SU-DHL-6 (cell line): ENCODE data around the gene SLC34A3.

ENCODE experiments used
- H2AFZ ChIP-seq: fragments of 200-600 bp; sonication (generic); 2 replicates; pipeline ENCODE4 v1.6.1; 2014; ENCODE audit warnings: low read depth, mild to moderate bottlenecking, moderate library complexity, mixed read lengths, antibody characterized with exemption, low read length; ENCODE audit not compliant: severe bottlenecking
- H3F3A ChIP-seq: fragments of 200-600 bp; shearing (Covaris generic); 2 replicates; pipeline ENCODE4 v1.6.0; 2016; ENCODE audit warnings: antibody characterized with exemption, mild to moderate bottlenecking; ENCODE audit not compliant: insufficient read depth
- H3K27ac ChIP-seq: fragments of 200-600 bp; sonication (generic); 2 replicates; pipeline ENCODE4 v1.5.1; 2016; ENCODE audit warnings: low read depth, mild to moderate bottlenecking, low read length, moderate library complexity, mixed read lengths
- H3K27me3 ChIP-seq: fragments of 200-600 bp; sonication (generic), shearing (Covaris generic); 2 replicates; pipeline ENCODE4 v1.6.0; 2014; ENCODE audit warnings: mild to moderate bottlenecking, low read length
- H3K36me3 ChIP-seq: fragments of 200-600 bp; sonication (generic); 2 replicates; pipeline ENCODE4 v1.6.1; 2014; ENCODE audit warnings: mild to moderate bottlenecking, low read length, mixed read lengths
- H3K4me2 ChIP-seq: fragments of 300-600, 200-600 bp; shearing (Covaris generic), sonication (generic); 2 replicates; pipeline ENCODE4 v1.6.0; 2014; ENCODE audit warnings: low read length, low read depth, mild to moderate bottlenecking; ENCODE audit not compliant: poor library complexity, severe bottlenecking
- H3K4me3 ChIP-seq: fragments of 200-600 bp; sonication (generic); 2 replicates; pipeline ENCODE4 v1.5.1; 2014; ENCODE audit warnings: antibody characterized with exemption, low read length, mild to moderate bottlenecking, mixed read lengths; ENCODE audit not compliant: insufficient read depth, poor library complexity, severe bottlenecking
- H3K79me2 ChIP-seq: fragments of 200-600 bp; sonication (generic); 2 replicates; pipeline ENCODE4 v1.6.1; 2014; ENCODE audit warnings: mild to moderate bottlenecking, low read length, moderate library complexity; ENCODE audit not compliant: insufficient read depth
- H3K9ac ChIP-seq: fragments of 200-600 bp; sonication (generic); 2 replicates; pipeline ENCODE4 v1.7.0; 2014; ENCODE audit warnings: mild to moderate bottlenecking, low read length
- H3K9me2 ChIP-seq: fragments of 200-600 bp; sonication (generic); replicated peaks from 2 replicates; pipeline ENCODE4 v1.6.1; 2014; ENCODE audit warnings: low read length; ENCODE audit not compliant: insufficient read depth
- H3K9me3 ChIP-seq: fragments of 200-600 bp; sonication (generic); 2 replicates; pipeline ENCODE4 v1.6.1; 2014; ENCODE audit warnings: low read length, mixed read lengths; ENCODE audit not compliant: insufficient read depth
- H4K20me1 ChIP-seq: fragments of 200-600 bp; sonication (generic); 2 replicates; pipeline ENCODE4 v1.6.1; 2014; ENCODE audit warnings: low read depth, mild to moderate bottlenecking, antibody characterized with exemption, low read length, moderate library complexity, mixed read lengths
- EZH2phosphoT487 ChIP-seq: fragments of 200-600 bp; sonication (generic), shearing (Covaris generic); conservative IDR thresholded peaks from 2 replicates; pipeline ENCODE4 v1.6.1; 2018; ENCODE audit warnings: mild to moderate bottlenecking, antibody characterized with exemption, low read length, moderate library complexity, mixed read lengths
- TF ChIP-seq, protein P1 (sequence below): fragments of 200-600 bp; sonication (generic); IDR thresholded peaks from one replicate; pipeline ENCODE4 v1.5.1; 2017; ENCODE audit warnings: antibody characterized with exemption, mild to moderate bottlenecking, low read length, moderate library complexity; ENCODE audit not compliant: insufficient read depth, poor library complexity, severe bottlenecking

The SLC34A3 gene

DNA sequence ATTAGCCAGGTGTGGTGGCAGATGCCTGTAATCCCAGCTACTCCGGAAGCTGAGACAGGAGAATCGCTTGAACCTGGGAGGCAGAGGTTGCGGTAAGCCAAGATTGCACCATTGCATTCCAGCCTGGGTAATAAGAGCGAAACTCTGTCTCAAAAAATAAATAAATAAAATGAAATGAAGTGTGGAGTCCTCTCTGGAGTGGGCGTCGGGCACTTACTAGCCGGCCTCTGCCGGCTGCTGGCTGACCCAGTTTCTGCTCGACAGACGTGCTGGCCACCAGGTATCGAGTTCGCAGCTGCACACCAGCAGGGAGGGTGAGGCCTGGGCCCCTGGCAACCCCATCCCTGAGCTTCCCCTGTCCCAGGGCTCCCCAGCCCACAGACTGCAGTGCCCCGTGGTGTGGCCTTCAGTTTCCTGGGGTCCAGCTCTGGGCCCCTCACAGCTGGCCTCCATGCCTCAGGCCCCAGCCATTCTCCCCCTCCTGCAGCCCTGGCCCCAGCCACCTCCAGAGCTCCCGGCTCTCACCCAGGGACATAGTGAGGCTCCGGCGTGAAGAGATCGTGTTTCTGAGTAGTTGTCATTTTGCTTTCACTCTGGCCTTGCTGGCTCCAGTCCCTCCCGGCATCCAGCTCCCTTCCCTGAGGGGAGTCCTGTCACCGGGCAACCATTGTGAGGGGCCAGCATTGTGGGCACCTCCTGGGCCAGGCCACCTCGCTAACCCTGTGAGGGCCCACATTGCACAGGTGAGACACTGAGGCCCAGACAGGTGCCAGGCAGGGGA, 16.6 kb downstream of the SLC34A3 start:
- H3K9me3 ChIP-seq, result no peaks in the 10 kb centered on the region
- no peaks in the 10 kb centered on the region for H3K27me3 ChIP-seq
- H3K4me3 ChIP-seq, result no peak overlapping the region
- H3F3A ChIP-seq, result peaks cover 7% of the 10 kb centered on the region; the same call in 1 of the 2 replicates
- no peak overlapping the region for H2AFZ ChIP-seq
- no peak for TF ChIP-seq EZH2phosphoT487
- TF ChIP-seq, protein P1, sequence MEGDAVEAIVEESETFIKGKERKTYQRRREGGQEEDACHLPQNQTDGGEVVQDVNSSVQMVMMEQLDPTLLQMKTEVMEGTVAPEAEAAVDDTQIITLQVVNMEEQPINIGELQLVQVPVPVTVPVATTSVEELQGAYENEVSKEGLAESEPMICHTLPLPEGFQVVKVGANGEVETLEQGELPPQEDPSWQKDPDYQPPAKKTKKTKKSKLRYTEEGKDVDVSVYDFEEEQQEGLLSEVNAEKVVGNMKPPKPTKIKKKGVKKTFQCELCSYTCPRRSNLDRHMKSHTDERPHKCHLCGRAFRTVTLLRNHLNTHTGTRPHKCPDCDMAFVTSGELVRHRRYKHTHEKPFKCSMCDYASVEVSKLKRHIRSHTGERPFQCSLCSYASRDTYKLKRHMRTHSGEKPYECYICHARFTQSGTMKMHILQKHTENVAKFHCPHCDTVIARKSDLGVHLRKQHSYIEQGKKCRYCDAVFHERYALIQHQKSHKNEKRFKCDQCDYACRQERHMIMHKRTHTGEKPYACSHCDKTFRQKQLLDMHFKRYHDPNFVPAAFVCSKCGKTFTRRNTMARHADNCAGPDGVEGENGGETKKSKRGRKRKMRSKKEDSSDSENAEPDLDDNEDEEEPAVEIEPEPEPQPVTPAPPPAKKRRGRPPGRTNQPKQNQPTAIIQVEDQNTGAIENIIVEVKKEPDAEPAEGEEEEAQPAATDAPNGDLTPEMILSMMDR, result no peak
- peaks cover under 1% of the 10 kb centered on the region; the same call in 1 of the 2 replicates for H4K20me1 ChIP-seq
- peaks cover 4% of the 10 kb centered on the region; the same call in 1 of the 2 replicates for H3K36me3 ChIP-seq
- no peak overlapping the region for H3K27ac ChIP-seq
- no peak overlapping the region for H3K9ac ChIP-seq
- no peak overlapping the region for H3K4me2 ChIP-seq
- H3K79me2 ChIP-seq, result peaks cover 7% of the 10 kb centered on the region; the same call in 1 of the 2 replicates
- H3K9me2 ChIP-seq, result no peaks in the 10 kb centered on the region

DNA sequence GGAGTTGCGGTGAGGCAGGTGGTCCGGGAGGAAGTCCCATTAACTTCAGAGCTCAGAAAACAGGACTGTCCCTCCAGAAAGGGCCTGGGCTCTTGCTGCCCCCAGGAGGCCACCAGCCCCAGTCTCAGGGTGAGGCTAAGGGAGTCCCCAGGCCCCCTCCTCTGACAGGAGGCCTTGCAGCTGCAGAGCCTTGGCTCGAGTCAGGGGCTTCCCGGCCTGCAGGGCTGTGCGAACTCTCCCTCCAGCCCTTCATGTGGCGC, 17.1 kb downstream of the SLC34A3 start:
- Histone ChIP-seq H3K36me3 (no peaks in the 10 kb centered on the region), H2AFZ (no peak overlapping the region), H3K79me2 (peaks cover 2% of the 10 kb centered on the region; the same call in 1 of the 2 replicates), H3F3A (peaks cover 7% of the 10 kb centered on the region; the same call in 1 of the 2 replicates), H3K9me3 (no peaks in the 10 kb centered on the region), H3K27ac (no peak overlapping the region), H4K20me1 (no peaks in the 10 kb centered on the region; the same call in 1 of the 2 replicates), H3K4me2 (no peak overlapping the region), H3K27me3 (no peaks in the 10 kb centered on the region), H3K9ac (no peak overlapping the region), H3K9me2 (no peaks in the 10 kb centered on the region), H3K4me3 (no peak overlapping the region)
- TF ChIP-seq EZH2phosphoT487, result no peak
- TF ChIP-seq, protein P1, result no peak

DNA sequence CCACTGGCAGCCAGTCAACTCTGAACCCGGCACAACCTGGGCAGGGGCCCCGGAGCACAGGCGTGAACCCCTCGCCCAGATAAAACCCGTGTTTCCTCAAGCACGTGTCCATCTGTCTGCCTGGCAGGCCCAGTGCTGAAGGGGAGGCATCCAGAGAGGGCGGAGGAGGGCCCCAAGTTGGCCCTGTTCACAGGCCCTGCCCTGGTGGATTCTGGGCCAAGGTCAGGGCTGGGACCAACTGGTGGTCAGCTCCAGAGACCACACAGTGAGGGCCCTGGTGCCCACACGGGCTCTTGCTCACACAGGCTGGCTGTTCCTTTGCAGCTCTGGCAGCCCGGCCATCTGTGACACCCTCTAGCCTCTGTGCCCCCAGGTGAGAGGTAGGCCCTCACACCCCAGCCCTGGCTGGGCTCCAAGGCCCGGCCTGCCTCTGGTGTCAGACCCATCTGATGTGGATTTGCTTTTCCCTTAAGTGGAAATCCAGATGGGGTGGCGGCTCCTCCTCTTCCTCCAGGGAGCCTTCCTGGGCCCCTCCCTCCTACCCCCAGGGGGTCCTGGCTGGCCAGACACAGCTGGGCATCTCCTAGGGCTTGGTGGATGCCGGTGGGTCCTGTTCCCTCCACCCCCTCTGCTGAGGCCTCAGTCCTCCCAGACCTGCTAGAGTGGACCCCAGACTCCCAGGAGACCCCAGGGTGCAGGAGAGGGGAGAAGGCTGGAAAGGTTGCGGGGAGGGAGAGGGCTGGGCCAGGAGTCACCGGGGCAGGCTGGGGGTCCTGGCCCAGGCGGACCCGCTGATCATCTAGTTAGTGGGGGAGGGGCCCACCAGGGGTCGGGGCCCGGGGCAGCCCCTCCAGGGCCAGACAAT, 19.9 kb downstream of the SLC34A3 start:
- H3K4me2 ChIP-seq, result no peak overlapping the region
- no peaks in the 10 kb centered on the region for H3F3A ChIP-seq
- no peak overlapping the region for H3K4me3 ChIP-seq
- H3K27ac ChIP-seq, result no peak overlapping the region
- H4K20me1 ChIP-seq, result no peaks in the 10 kb centered on the region
- H3K27me3 ChIP-seq, result no peaks in the 10 kb centered on the region
- no peaks in the 10 kb centered on the region for H3K9me3 ChIP-seq
- H3K79me2 ChIP-seq, result peaks cover 3% of the 10 kb centered on the region
- H3K9ac ChIP-seq, result no peak overlapping the region
- no peak overlapping the region for H2AFZ ChIP-seq
- TF ChIP-seq, protein P1, result no peak
- TF ChIP-seq EZH2phosphoT487, result no peak
- H3K9me2 ChIP-seq, result no peaks in the 10 kb centered on the region
- H3K36me3 ChIP-seq, result no peaks in the 10 kb centered on the region
